NB4 (cell line): Measurements from ENCODE around the gene CBFA2T2.

Source experiments
- CTCF ChIP-seq: IDR thresholded peaks from one replicate; pipeline ENCODE4 v1.5.1; 2012; ENCODE audit warnings: low read depth, low read length
- MAX ChIP-seq: IDR thresholded peaks from 2 replicates; pipeline ENCODE4 v1.6.1; 2011; ENCODE audit warnings: low read depth, low read length
- MYC ChIP-seq: IDR thresholded peaks from 2 replicates; pipeline ENCODE4 v1.6.1; 2011; ENCODE audit warnings: low read depth, low read length
- POLR2A ChIP-seq: IDR thresholded peaks from 2 replicates; pipeline ENCODE4 v1.6.1; 2011; ENCODE audit warnings: mild to moderate bottlenecking; ENCODE audit not compliant: insufficient read length; ENCODE audit errors: extremely low read depth

- TF ChIP-seq CTCF (no peak), POLR2A (no peak), MYC (no peak), MAX (no peak)
These were observed 95.1 kb downstream of the CBFA2T2 start for GRCh38 chr20:33584976-33585375.
